GM12878 (cell line): ENCODE results near the gene NELL1. TPM values are rescaled to one million over a fixed set of nuclear protein-coding genes. Genes with fewer than 3 reads are reported as not detected.
A peak's percentile ranks its signal among the peaks of the same experiment; 100 is the strongest.

Experiments
- ATAC-seq: fragments of 200-7000 bp; cut with Tn5 transposase; 3 replicates; pipeline ENCODE4 v1.9.1; 2020; ENCODE audit warnings: mild to moderate bottlenecking, moderate library complexity
- BruUV-seq: library from RNA; stranded (reverse); fragments of 400-500 nt; replicated peaks from 2 replicates; lab custom pipeline; 2021; lab: Mats Ljungman, UMichigan
- CTCF ChIA-PET: fragments of 300-600 bp; sonication (Branson Sonifier 250); formaldehyde crosslinking; extraction: SDS; loops from one replicate; lab custom pipeline; 2021; ENCODE audit warnings: inconsistent platforms; lab: Yijun Ruan, JAX
- POLR2A ChIA-PET: fragments of 350-600 bp; formaldehyde crosslinking; extraction: SDS; loops from one replicate; lab custom pipeline; 2021; ENCODE audit warnings: inconsistent platforms; lab: Charles Lee
- RAD21 ChIA-PET: fragments of 300-600 bp; sonication (Branson Sonifier 250); formaldehyde crosslinking; loops from one replicate; lab custom pipeline; 2023; ENCODE audit warnings: antibody characterized with exemption; ENCODE audit not compliant: unreplicated experiment; lab: Charles Lee
- SMC1A ChIA-PET: fragments of 300-600 bp; sonication (Branson Sonifier 250); formaldehyde crosslinking; loops from one replicate; lab custom pipeline; 2023; ENCODE audit not compliant: unreplicated experiment, uncharacterized antibody; lab: Charles Lee
- DNase-seq: peaks from one replicate; pipeline ENCODE4 v3.0.0-alpha.2; 2011; ENCODE audit warnings: low read depth, low spot score
- FAIRE-seq: peaks from 3 replicates; lab custom pipeline; 2011; peaks lifted over from hg19 to GRCh38; lab: Jason Lieb, UNC
- H2AFZ ChIP-seq: 2 replicates; pipeline ENCODE4 v1.6.0; 2011; ENCODE audit warnings: low read depth, low read length, control low read depth; ENCODE audit not compliant: control insufficient read depth
- H3K27ac ChIP-seq: 2 replicates; pipeline ENCODE4 v1.5.1; 2011; ENCODE audit warnings: control low read depth; ENCODE audit not compliant: control insufficient read depth, insufficient read depth
- H3K27me3 ChIP-seq, 2 experiments: replicated peaks in 1 of 2; 2 replicates each; pipeline versions ENCODE4 v1.6.0 to v1.6.1; 2011; ENCODE audit warnings: low read length in 1 of 2; ENCODE audit not compliant: control insufficient read depth in 2 of 2, insufficient read depth in 2 of 2
- H3K36me3 ChIP-seq, 2 experiments: 2 replicates each; pipeline ENCODE4 v1.5.1; 2011; ENCODE audit warnings: low read length in 1 of 2; ENCODE audit not compliant: control insufficient read depth in 2 of 2, insufficient read depth in 2 of 2
- H3K4me1 ChIP-seq: 2 replicates; pipeline ENCODE4 v1.6.1; 2011; ENCODE audit warnings: mild to moderate bottlenecking, low read length, moderate library complexity, mixed read lengths; ENCODE audit not compliant: control insufficient read depth, insufficient read depth
- H3K4me2 ChIP-seq: 2 replicates; pipeline ENCODE4 v1.6.0; 2011; ENCODE audit warnings: control low read depth; ENCODE audit not compliant: control insufficient read depth, insufficient read depth
- H3K4me3 ChIP-seq: fragments of 200-600 bp; sonication (generic); 2 replicates; pipeline ENCODE4 v1.5.1; 2016
- H3K79me2 ChIP-seq: 2 replicates; pipeline ENCODE4 v1.6.0; 2011; ENCODE audit warnings: low read length; ENCODE audit not compliant: control insufficient read depth, insufficient read depth
- H3K9ac ChIP-seq: 2 replicates; pipeline ENCODE4 v1.8.0; 2011; ENCODE audit warnings: low read length, control low read depth, mixed read lengths; ENCODE audit not compliant: control insufficient read depth, insufficient read depth
- H3K9me3 ChIP-seq: replicated peaks from 3 replicates; pipeline ENCODE4 v1.5.1; 2011; ENCODE audit warnings: mild to moderate bottlenecking, low read length; ENCODE audit not compliant: control insufficient read depth, insufficient read depth
- H4K20me1 ChIP-seq: 2 replicates; pipeline ENCODE4 v1.6.0; 2011; ENCODE audit not compliant: control insufficient read depth, insufficient read depth
- E2F4 ChIP-seq: IDR thresholded peaks from 2 replicates; pipeline ENCODE4 v1.6.1; 2012; ENCODE audit warnings: low read depth, low read length, improper control_type of control experiment
- IKZF1 ChIP-seq: fragments of 450-650 bp; conservative IDR thresholded peaks from 2 replicates; pipeline ENCODE4 v1.6.1; 2017; ENCODE audit warnings: antibody characterized with exemption, mild to moderate bottlenecking
- PKNOX1 ChIP-seq: fragments of 450-650 bp; IDR thresholded peaks from 2 replicates; pipeline ENCODE4 v1.6.1; 2016; ENCODE audit warnings: mild to moderate bottlenecking
- RBBP5 ChIP-seq: fragments of 200-600 bp; sonication (generic); conservative IDR thresholded peaks from 2 replicates; pipeline ENCODE4 v1.6.1; 2016
- SMAD5 ChIP-seq: IDR thresholded peaks from 2 replicates; pipeline ENCODE4 v1.6.1; 2016; ENCODE audit warnings: antibody characterized with exemption, low read depth
- SUPT20H ChIP-seq: IDR thresholded peaks from 2 replicates; pipeline ENCODE4 v1.6.1; 2011; ENCODE audit warnings: low read depth, mild to moderate bottlenecking, low read length, moderate library complexity, borderline replicate concordance; ENCODE audit not compliant: control insufficient read depth
- ZBTB33 ChIP-seq: fragments of 450-650 bp; IDR thresholded peaks from 2 replicates; pipeline ENCODE4 v1.6.1; 2017; ENCODE audit warnings: mild to moderate bottlenecking
- ZBTB40 ChIP-seq: fragments of 450-650 bp; IDR thresholded peaks from 2 replicates; pipeline ENCODE4 v1.6.1; 2016; ENCODE audit warnings: mild to moderate bottlenecking, moderate library complexity, borderline replicate concordance
- ZNF217 ChIP-seq: fragments of 450-650 bp; IDR thresholded peaks from 2 replicates; pipeline ENCODE4 v1.6.1; 2017; ENCODE audit warnings: antibody characterized with exemption, mild to moderate bottlenecking
- WGBS: methylation state at CpG from one replicate; pipeline ENCODE4 v1.1.6; 2016; ENCODE audit warnings: low lambda C conversion rate; ENCODE audit not compliant: insufficient replicate concordance, insufficient coverage; ENCODE audit errors: missing lambda C conversion rate; 5-methylcytosine and 5-hydroxymethylcytosine counted together
- in situ Hi-C: fragments of 300-500 bp; cut with MboI; formaldehyde crosslinking; loops from 9 replicates; pipeline ENCODE4 v1.14.3; 2018; ENCODE audit warnings: mixed read lengths
- intact Hi-C: fragments of 100-400 bp; cut with micrococcal nuclease; formaldehyde crosslinking; loops from one replicate; pipeline ENCODE4 v1.14.2; 2022; ENCODE audit not compliant: unreplicated experiment
- polyA plus RNA-seq, 11 experiments: library from polyadenylated mRNA; depleted of rRNA in 4 of 11; unstranded in 6 of 11; stranded (reverse) in 5 of 11; fragments of >200 nt; fragmentation: Nextera tagmentation in 4 of 11; fragmentation: Illumina TruSeq in 1 of 11; extraction: Ambion mirVana in 4 of 11; extraction: Trizol in 1 of 11; gene quantifications; 1 replicate in 1 of 11; 2 replicates in 10 of 11; pipeline versions ENCODE4 v1.2.1 to v1.2.3, GENCODE V29; 2011 to 2016; ENCODE audit warnings: inconsistent platforms in 2 of 11, missing spikeins in 2 of 11, low read depth in 1 of 11
- total RNA-seq, 4 experiments: library from RNA; depleted of rRNA in 3 of 4; stranded (reverse); fragments of >200 nt in 3 of 4; fragmentation: Illumina TruSeq in 1 of 4; extraction: Trizol in 1 of 4; gene quantifications; 2 replicates each; pipeline versions ENCODE4 v1.2.1 to v1.2.3, GENCODE V29; 2013 to 2021

Gene NELL1
- total and polyA plus RNA-seq, 10 of the 15 experiments (the other 5 are each of a cell fraction or from before 2014, with no cell fraction given): 0.02 to 0.12 TPM; not detected in 8

- ChIA-PET SMC1A (interaction anchor here (1.6 kb wide), 1 partner anchor 12 kb away, joined by 3 read pairs; no protein-coding TSS in a partner anchor), RAD21 (no interaction called here)
- ATAC-seq: peak; percentile 77
- in situ Hi-C loops: no loop called here
- no peak overlapping the region for H3K4me2 ChIP-seq
- BruUV-seq: no TSS peak
- no peaks in the 10 kb centered on the region for H3K79me2 ChIP-seq
- 37% methylated on average over 2 of the region's 2 CpGs for WGBS
- TF ChIP-seq ZBTB33: no peak
- TF ChIP-seq IKZF1: peak; percentile 52
- peak; percentile 27; the same call in 1 of the 2 replicates for TF ChIP-seq PKNOX1
- TF ChIP-seq, all 136 proteins: peak for 2
- POLR2A ChIA-PET: no interaction called here
- Histone ChIP-seq H3K27me3 (no peaks in the 10 kb centered on the region), H3K9me3 (no peaks in the 10 kb centered on the region), H3K4me3 (no peak overlapping the region), H3K9ac (no peak overlapping the region), H3K27ac (no peak overlapping the region), H4K20me1 (no peaks in the 10 kb centered on the region), H3K36me3 (no peaks in the 10 kb centered on the region), H2AFZ (no peak overlapping the region), H3K4me1 (no peaks in the 10 kb centered on the region)
- CTCF ChIA-PET: interaction anchor here (0.8 to 1.0 kb wide), 2 partner anchors 10 to 14 kb away, joined by 3 read pairs; no protein-coding TSS in a partner anchor
- no peak for FAIRE-seq
- no peak for DNase-seq
- intact Hi-C loops: no loop called here
Measured at GRCh38 chr11:20887137-20887536, 217.8 kb downstream of the NELL1 start.

- H3K4me2 ChIP-seq: no peak overlapping the region
- H3K79me2 ChIP-seq: no peaks in the 10 kb centered on the region
- ATAC-seq: no peak
- DNase-seq: no peak
- no peak overlapping the region for H3K4me3 ChIP-seq
- no peak overlapping the region for H3K27ac ChIP-seq
- H3K27me3 ChIP-seq: no peaks in the 10 kb centered on the region
- intact Hi-C loops (no loop called here), in situ Hi-C loops (no loop called here)
- RAD21 ChIA-PET: interaction anchor here (0.8 kb wide), 1 partner anchor 745 kb away, joined by 3 read pairs; no protein-coding TSS in a partner anchor
- H3K9me3 ChIP-seq: no peaks in the 10 kb centered on the region
- CTCF ChIA-PET: interaction anchor here (0.9 kb wide), 1 partner anchor 13 kb away, joined by 3 read pairs; no protein-coding TSS in a partner anchor
- H3K4me1 ChIP-seq: no peaks in the 10 kb centered on the region
- no peak overlapping the region for H2AFZ ChIP-seq
- H4K20me1 ChIP-seq: no peaks in the 10 kb centered on the region
- FAIRE-seq: no peak
- POLR2A ChIA-PET: interaction anchor here (1.2 kb wide), 1 partner anchor 10 kb away, joined by 3 read pairs; no protein-coding TSS in a partner anchor
- H3K36me3 ChIP-seq: no peaks in the 10 kb centered on the region
- no TSS peak for BruUV-seq
- SMC1A ChIA-PET: no interaction called here
- no peak overlapping the region for H3K9ac ChIP-seq
- no peak for TF ChIP-seq ZBTB40
- TF ChIP-seq SMAD5: no peak
- no peak for TF ChIP-seq SUPT20H
- TF ChIP-seq E2F4: no peak
- TF ChIP-seq RBBP5: no peak
- TF ChIP-seq ZNF217: no peak
Measured at GRCh38 chr11:20894296-20894695, 224.9 kb downstream of the NELL1 start.
